HG02973 (cell line): ENCODE results near the gene STARD3NL.
"Not testable (repeated sequence)": the region's sequence is repeated elsewhere in the genome, so short reads cannot be mapped to it uniquely, and the experiment has no call there.

Experiments used
- ATAC-seq: cut with Tn5 transposase; IDR thresholded peaks from one replicate; pipeline ENCODE4 v1.9.1; 2021; ENCODE audit warnings: moderate library complexity; ENCODE audit not compliant: unreplicated experiment

The STARD3NL gene

GRCh38 chr7:38178004-38178694 is at the start of gene STARD3NL:
STARD3NL (plus strand) TSS chr7:38178245; CDS start chr7:38207505, 29,260 bp downstream.
- ATAC-seq: peak; percentile 97

DNA sequence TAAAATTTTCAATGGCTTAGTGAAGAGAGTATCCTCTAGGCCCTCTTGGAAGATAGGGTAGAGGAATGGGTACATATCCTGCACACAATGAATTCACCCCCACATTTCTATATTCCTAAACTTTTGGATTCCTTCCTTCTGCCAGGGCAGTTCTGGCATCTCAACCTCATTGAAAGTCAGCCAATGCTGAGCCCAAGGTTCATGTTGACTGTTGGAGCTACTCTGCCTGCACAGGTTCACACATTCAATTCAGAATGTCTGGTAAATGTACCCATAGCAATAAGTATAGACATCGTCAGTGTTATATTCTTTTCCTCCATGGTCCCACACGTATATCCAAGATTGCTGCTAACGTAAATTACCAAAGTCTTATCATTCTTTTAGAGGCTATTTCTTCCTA is 48.9 kb upstream of the STARD3NL start:
- ATAC-seq: no peak

GRCh38 chr7:38129579-38129978 is 48.5 kb upstream of the STARD3NL start:
- ATAC-seq: no peak

GRCh38 chr7:38138171-38138570 is 39.9 kb upstream of the STARD3NL start:
- no peak for ATAC-seq

DNA sequence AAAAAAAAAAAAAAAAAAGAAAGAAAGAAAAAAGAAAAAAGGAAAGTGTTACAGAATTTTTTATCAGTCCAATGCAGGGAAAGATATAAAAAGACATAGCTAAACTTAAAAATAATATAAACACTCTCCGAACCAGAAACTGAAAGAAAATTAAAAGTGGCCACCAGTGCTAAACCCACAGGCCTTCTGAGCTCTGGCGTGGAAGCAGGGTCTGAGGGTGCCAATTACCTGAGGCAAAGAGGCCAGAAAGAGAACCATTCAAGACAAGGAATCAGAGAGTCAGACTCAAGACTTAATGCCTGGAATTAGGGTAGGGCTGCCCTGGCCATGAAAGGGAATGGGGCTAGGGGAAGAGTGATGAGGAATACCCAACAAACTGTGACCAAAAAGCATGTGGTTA is 36.9 kb upstream of the STARD3NL start:
- ATAC-seq: no peak

DNA sequence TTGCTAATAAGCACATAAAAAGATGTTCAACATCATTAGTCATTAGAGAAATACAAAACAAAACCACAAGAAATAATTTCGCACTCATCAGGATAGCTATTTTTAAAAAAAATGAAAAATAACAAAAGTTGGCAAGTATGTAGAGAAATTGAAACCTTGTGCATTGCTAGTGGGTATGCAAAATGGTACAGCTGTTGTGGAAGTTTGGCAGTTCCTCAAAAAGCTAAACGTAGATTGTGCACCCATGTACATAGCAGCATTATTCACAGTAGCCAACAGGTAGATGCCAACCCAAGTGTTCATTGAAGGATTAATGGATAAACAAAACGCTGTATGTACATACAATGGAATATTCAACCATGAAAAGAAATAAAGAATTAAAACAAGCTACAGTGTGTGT is 35.3 kb upstream of the STARD3NL start:
- ATAC-seq: peak; percentile 77

DNA sequence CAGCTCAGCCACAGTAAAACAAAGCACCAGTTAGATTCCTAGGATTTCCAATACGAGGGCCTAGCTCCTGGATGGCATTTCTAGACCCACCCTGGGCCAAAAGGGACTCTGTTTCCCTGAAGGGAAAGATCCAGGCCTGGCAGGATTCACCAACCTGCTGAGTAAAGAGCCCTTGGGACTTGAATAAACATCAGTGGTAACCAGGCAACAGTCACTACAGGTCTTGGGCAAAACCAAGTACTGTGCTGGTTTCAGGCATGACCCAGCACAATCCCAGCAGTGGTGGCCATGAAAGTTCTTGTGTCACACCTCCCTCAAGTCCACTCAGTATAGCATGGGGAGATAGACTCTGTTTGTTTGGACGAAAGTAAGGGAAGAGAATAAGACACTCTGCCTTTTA is 31.0 kb upstream of the STARD3NL start:
- no peak for ATAC-seq

DNA sequence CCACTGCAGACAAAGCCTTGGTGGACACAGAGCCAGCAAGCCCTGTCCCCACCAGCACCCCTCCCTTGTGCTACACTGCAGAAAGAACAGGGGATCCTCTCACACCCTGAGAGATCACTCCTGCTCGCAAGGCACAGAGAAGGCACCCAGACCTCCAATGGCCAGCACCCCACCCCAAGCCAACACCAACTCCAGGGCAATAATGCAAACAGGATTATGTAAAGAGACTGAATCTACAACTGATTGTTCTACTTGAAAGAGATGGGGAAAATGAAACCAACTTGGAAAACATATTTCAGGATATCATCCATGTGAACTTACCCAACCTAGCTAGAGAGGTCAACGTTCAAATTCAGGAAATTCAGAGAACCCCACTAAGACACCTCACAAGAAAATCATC is 26.5 kb upstream of the STARD3NL start:
- no peak for ATAC-seq

DNA sequence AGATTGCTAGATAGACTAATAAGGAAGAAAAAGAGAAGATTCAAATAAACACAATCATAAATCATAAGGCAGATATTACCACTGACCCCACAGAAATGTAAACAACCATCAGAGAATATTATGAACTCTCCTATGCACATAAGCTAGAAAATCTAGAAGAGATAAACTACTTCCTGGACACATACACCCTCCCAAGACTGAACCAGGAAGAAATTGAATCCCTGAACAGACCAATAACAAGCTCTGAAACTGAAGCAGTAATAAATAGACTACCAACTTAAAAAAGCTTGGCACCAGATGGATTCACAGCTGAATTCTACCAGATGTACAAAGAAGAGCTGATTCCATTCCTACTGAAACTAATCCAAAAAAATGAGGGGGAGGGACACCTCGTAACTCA is 24.5 kb upstream of the STARD3NL start:
- ATAC-seq: no peak

DNA sequence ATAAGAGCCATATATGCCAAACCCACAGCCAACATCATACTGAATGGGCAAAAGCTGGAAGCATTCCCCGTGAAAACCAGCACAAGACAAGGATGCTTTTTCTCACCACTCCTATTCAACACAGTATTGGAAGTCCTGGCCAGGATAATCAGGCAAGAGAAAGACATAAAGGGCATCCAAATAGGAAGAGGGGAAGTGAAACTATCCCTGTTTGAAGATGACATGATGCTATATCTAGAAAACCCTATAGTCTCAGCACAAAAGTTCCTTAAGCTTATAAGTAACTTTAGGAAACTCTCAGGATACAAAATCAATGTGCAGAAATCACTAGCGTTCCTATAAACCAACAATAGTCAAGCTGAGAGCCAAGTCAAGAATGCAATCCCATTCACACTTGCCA is 23.8 kb upstream of the STARD3NL start:
- ATAC-seq: no peak

- no peak for ATAC-seq
Measured at GRCh38 chr7:38160003-38160571, 18.0 kb upstream of the STARD3NL start.

DNA sequence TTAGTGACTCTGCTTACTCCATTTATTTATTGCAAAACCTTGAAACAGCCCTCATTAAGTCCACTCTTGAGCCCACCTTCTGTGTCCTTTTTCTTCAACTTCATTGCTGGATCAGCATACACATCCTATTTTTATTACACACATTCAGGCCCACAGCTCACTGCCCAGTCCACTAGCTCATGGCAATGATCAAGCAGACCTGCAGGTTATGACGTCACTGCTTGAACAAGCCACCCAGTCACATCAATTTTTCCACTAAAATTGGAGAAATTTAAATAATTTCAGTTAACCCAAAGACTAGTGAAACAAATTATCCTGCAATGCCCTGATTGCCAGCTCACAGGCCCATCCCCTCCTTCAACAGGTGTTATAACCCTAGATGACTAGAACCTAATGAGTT is 16.0 kb upstream of the STARD3NL start:
- ATAC-seq: no peak

GRCh38 chr7:38163671-38164070 is 14.4 kb upstream of the STARD3NL start:
- ATAC-seq: no peak

- no peak for ATAC-seq
Measured at GRCh38 chr7:38168890-38169570, 9.0 kb upstream of the STARD3NL start.

GRCh38 chr7:38169847-38170246 is 8.2 kb upstream of the STARD3NL start:
- ATAC-seq: peak; percentile 35

GRCh38 chr7:38171623-38172391 is 6.2 kb upstream of the STARD3NL start:
- peak; percentile 71 for ATAC-seq

- ATAC-seq: not testable (repeated sequence)
Measured at GRCh38 chr7:38175547-38175946, 2.5 kb upstream of the STARD3NL start.

DNA sequence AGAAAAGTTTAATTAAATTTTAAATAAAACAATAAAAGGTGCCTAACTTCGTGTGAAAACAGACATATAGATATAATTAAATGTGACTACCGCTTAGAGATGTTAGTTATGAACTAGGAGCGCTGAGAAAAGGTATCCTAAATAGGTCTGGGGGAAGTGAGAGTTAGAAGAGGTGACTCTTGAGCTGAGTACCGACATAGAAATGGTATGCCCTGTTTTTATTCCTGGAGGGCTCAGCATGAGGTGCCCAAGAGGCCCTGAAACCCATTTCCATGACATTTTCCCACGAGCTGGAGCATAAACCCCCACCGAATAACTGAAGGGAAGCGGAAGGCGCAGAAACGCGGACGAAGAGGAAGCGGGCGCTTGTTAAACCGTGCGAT is 433 bp upstream of the STARD3NL start:
- ATAC-seq: no peak

GRCh38 chr7:38178695-38179344 is 775 bp downstream of the STARD3NL start:
- peak; percentile 28 for ATAC-seq

- ATAC-seq: no peak
Measured at GRCh38 chr7:38179776-38180226, 1.8 kb downstream of the STARD3NL start.

GRCh38 chr7:38181111-38181510 is 3.1 kb downstream of the STARD3NL start:
- no peak for ATAC-seq
